CD4-positive, alpha-beta T cell treated with Interleukin-4 for 1 hour (primary cell): ENCODE data around the gene CTSD.

Experiments used
- DNase-seq, 2 donors: peaks; one replicate each; pipeline ENCODE4 v3.0.0-alpha.2; 2020 to 2022

CTSD gene

DNA sequence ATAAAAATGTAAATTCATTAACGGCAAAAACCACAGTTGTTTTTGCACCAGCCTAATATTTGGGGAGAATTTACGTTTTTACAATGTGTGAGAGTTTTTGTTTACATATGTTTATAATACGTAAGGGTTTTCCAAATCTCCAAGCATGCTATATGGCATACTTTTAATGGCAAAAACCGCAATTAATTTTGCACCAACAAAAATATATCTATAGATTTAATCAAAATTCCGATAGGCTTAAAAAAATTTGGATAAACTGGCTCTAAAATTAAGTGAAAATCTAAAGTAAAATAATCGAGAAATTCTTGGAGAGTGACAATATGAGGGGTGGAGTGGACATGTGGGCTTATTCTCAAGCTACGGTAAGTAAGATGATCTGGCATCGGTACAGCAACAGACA is 43.9 kb downstream of the CTSD start:
- no peak for DNase-seq

DNA sequence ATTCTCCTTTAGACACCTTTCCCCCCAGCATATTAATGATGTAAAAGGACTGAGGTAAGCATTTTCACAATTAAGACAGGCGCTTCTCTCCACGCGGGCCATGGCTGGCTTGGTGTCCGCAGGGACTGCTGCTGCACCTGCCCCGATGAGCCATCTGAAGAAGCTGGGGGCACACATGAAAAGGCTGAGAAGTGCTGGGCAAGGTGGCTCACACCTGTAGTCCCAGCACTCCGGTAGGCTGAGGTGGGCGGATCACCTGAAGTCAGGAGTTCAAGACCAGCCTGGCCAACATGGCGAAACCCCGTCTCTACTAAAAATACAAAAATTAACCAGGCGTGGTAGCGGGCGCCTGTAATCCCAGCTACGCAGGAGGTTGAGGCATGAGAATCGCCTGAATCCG is 45.4 kb downstream of the CTSD start:
- no peak for DNase-seq

DNA sequence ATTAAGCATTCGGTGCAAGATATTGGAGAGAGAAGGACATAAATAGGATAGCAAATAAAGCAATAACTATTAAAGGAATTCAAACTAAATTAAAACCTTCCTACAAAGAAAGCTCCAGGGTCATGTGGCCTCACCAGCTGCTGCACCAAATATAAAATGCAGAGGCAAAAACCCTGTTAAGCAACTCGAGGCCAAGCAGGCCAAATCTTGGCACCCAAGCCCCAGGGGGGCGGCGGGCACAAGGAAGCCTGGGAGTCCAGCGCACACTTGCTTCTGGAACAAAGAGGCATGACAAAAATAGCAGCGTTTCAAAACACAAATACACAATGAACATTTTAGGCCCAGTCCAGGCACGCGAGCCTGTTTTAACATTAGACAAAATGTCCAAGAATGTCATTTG is 46.0 kb downstream of the CTSD start:
- DNase-seq: no peak

DNA sequence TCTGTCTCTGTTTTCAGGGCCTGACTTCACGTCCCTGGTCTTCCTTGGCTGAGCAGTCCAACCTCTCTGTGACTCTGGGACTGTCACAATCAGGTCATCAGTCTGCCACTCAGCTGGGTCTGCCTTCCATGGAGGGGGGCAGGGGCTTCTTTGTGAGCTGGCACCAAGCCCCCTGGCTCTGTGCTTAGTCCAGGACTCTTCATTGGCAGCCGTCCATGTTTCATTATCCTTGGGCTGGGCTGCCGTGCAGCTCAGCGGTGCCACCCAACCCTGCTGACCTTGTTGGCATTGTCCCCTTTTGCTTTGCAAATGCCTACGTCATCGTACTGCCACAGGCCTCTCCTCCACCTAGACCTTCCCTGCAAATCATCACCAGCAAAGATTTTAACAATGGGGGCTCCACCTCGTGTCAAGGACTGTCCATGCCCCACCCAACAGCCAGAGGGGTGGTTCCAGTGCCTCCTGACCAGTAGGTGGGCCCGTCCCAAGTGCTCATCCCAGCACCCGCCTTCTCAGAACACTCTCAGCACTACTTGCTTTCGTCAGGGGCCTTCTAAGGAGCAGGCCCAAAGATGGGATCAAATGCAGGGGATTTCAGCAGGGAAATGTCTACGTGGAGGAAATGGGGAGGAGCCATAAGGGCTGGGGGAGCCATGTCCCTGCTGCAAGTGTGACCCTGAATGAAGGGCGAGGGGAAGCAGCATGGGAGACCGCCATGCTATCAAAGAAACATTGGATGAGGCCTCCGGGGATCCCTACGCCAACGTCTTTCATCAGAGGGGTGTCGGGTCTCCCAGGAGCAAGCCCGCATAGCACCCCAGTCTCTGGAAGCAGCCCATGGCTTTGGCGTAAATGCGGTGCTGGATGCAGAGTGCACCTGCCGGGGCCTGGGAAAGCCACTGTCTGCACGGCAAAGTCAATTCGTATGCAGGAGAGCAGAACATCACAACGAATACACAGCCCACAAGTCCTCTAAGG is 48.5 kb downstream of the CTSD start:
- DNase-seq: no peak

DNA sequence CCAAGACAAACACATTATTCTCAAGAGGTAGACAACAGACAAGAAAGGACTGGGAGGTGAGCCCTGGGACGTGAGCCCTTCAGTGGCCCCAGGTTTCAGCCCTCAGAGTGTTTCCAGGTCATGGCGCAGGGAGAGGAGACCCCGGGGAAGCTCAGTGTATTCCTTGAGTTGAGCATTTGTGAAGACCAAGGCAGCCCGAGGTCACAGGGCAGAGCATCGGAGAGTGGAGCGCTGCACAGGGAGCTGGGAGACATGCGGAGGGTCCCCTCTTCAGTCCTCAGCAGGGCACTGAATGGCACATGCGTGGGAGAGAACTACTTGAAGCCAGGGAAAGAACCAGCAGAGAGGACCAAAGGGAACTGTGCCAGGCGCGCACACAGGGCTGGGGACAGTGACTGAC is 55.0 kb downstream of the CTSD start:
- no peak for DNase-seq

DNA sequence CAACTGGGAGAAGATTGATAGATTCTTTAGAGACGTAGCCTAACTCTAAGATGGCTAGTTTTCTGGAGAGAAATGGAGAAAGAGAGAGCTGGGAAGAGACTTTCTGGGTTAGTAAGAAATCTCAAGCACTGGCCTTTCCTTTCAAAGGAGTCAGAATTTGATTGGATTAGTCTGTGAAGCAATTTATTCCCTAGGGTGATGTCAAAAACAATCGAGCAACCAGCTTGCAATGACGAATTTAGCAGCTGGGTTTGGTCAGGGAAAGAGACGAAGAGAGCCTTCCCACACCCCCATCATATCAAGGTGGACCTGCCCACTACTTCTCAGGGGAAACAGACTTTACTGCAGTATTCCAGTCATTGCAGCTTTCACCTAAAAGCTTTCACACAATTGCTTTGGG is 56.0 kb downstream of the CTSD start:
- DNase-seq: no peak

DNA sequence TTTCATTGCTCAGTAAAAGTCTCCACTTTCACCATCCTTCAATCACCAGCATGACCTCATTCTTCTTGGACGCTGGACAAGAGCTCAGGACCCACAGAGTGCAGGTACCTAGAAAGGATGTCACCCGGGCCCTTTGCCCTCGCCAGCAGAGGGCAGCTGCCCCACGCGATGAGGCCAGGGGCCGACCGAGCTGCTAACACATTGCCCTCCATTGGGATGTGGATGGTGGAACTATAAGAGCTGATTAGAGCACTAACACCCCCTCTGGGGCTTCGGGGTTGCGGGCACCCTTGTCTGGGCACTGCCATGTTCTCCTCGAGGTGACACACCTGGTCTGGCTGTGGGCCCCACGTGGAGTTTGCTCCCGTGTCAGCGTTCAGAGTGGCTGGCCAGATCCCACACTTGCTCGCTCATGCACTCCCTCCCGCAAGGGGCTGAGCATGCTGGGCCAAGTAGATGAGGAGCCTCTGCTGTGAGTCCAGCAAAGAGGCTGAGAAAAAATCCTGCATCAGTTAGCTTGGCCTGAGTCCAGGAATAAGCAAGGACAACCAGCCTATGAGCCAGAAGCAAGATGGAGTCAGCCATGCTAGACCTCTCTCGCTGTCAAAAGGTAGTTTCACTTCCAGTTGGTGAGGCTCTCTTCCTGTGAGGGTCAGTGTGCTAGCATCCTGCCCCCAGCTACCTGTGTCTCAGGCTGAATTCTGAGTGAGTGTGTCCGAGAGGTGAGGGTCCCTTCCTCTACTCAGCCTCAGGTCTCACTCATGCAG is 56.9 kb downstream of the CTSD start:
- peak in 1 of 2 donors; percentile 22 for DNase-seq

DNA sequence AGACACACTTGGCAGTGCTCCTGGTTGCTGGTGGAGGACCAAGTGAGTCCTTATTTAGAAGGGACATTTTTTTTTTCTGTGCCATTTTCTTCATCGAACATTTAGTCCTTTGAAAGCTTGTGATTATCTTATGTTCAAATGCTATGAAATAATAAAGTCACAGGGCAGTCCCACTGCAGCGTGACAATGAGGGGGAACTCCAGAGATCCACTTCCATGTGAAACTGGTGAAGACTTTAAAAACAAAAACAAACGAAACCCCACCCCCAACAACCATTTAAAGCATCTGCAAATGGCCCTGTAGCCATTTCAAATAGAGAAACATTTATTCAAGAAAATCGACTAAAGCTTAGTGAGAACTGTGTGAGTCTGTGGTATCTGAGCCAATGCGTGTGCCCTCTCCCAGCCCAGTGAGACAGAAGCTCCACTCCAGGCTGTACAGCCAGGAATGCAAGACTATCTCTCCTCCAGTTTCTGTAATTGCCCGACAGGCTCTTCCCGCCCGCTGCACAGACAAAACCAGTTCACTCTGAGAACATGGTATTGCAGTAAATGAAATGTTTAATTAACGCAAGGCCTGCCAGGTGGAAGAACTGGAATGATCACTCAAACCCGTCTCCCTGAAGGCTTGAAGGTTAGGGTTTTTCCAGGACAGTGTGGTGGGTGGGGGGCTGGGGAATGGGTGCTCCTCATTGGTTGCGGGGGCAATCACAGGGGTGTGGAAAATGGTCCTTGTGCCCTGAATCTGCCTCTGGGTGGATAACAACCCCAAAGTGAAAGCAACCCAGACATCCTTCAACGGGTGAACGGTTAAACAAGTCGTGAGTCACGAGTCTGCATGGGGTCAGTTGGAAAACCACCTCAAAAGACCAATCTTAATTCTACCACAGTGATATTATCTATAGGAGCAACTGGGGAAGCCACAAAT is 58.3 kb downstream of the CTSD start:
- no peak for DNase-seq

DNA sequence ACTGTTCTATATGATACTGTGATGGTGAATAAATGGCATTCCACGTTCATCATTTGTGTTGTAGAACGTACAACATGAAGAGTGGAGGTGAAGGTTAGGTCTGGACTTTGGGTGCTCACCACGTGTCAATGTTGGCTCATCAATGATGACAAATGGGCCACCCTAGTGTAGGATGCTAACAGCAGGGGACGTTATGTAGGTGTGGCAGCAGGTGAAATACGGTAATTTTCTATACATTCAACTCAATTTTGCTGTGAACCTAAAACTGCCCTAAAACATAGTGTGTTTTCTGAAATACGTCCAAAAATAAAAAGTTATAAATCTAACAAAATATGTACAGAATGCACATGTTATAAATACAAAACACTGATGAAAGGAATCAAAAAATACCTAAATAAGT is 60.6 kb downstream of the CTSD start:
- no peak for DNase-seq
